Skeletal muscle satellite cell (primary cell): ENCODE data around the gene TNIK.
"Not testable (repeated sequence)": the region's sequence is repeated elsewhere in the genome, so short reads cannot be mapped to it uniquely, and the experiment has no call there.

Experiments used
- H3K27me3 ChIP-seq: 2 replicates; pipeline ENCODE4 v1.7.0; 2013; ENCODE audit warnings: low read length; ENCODE audit not compliant: control insufficient read depth, insufficient read depth
- H3K36me3 ChIP-seq: 2 replicates; pipeline ENCODE4 v1.7.0; 2013; ENCODE audit warnings: mild to moderate bottlenecking, control low read depth, low read length; ENCODE audit not compliant: insufficient read depth
- H3K4me1 ChIP-seq: 2 replicates; pipeline ENCODE4 v1.7.0; 2013; ENCODE audit warnings: low read length; ENCODE audit not compliant: control insufficient read depth, insufficient read depth
- H3K4me2 ChIP-seq: 2 replicates; pipeline ENCODE4 v1.7.0; 2013; ENCODE audit warnings: mild to moderate bottlenecking, low read length
- H3K4me3 ChIP-seq: 2 replicates; pipeline ENCODE4 v1.7.0; 2013; ENCODE audit warnings: low read length
- H3K9ac ChIP-seq: 2 replicates; pipeline ENCODE4 v1.7.0; 2013; ENCODE audit warnings: mild to moderate bottlenecking, low read depth, low read length, moderate library complexity
- H3K9me3 ChIP-seq: replicated peaks from 2 replicates; pipeline ENCODE4 v1.7.0; 2013; ENCODE audit warnings: mild to moderate bottlenecking, control low read depth, low read length

TNIK gene

GRCh38 chr3:171430530-171430929, 29.7 kb downstream of the TNIK start:
- Histone ChIP-seq H3K9me3 (no peaks in the 10 kb centered on the region), H3K4me2 (no peak overlapping the region), H3K36me3 (no peaks in the 10 kb centered on the region), H3K4me3 (no peak overlapping the region), H3K27me3 (peaks cover 17% of the 10 kb centered on the region), H3K4me1 (no peaks in the 10 kb centered on the region), H3K9ac (no peak overlapping the region)

- Histone ChIP-seq H3K9ac (no peak overlapping the region), H3K4me2 (no peak overlapping the region), H3K4me3 (no peak overlapping the region), H3K9me3 (no peaks in the 10 kb centered on the region), H3K27me3 (peaks cover 17% of the 10 kb centered on the region), H3K4me1 (no peaks in the 10 kb centered on the region), H3K36me3 (no peaks in the 10 kb centered on the region)
These were observed 30.6 kb downstream of the TNIK start for GRCh38 chr3:171429635-171430034.

- Histone ChIP-seq H3K4me1 (no peaks in the 10 kb centered on the region), H3K4me2 (no peak overlapping the region), H3K4me3 (no peak overlapping the region), H3K9me3 (no peaks in the 10 kb centered on the region), H3K27me3 (peaks cover 17% of the 10 kb centered on the region), H3K36me3 (no peaks in the 10 kb centered on the region), H3K9ac (no peak overlapping the region)
These were observed 31.3 kb downstream of the TNIK start for GRCh38 chr3:171428892-171429291.

GRCh38 chr3:171428321-171428787, 31.9 kb downstream of the TNIK start:
- Histone ChIP-seq H3K27me3 (peaks cover 17% of the 10 kb centered on the region), H3K4me3 (no peak overlapping the region)

GRCh38 chr3:171427771-171428320, 32.4 kb downstream of the TNIK start:
- Histone ChIP-seq H3K9me3 (no peaks in the 10 kb centered on the region), H3K27me3 (peaks cover 17% of the 10 kb centered on the region), H3K4me3 (no peak overlapping the region), H3K4me1 (no peaks in the 10 kb centered on the region), H3K4me2 (no peak overlapping the region), H3K9ac (no peak overlapping the region), H3K36me3 (no peaks in the 10 kb centered on the region)

More at GRCh38 chr3:171428321-171428787, 31.9 kb downstream of the TNIK start:
- Histone ChIP-seq H3K4me2 (no peak overlapping the region), H3K9ac (no peak overlapping the region), H3K4me1 (no peaks in the 10 kb centered on the region), H3K9me3 (no peaks in the 10 kb centered on the region), H3K36me3 (no peaks in the 10 kb centered on the region)

- H3K27me3 ChIP-seq, H3K9me3 ChIP-seq, H3K4me2 ChIP-seq, H3K9ac ChIP-seq, H3K4me1 ChIP-seq, H3K4me3 ChIP-seq, H3K36me3 ChIP-seq: not testable (repeated sequence)
These were observed 36.1 kb downstream of the TNIK start for GRCh38 chr3:171424063-171424462.

- H3K4me3 ChIP-seq, H3K4me2 ChIP-seq, H3K36me3 ChIP-seq, H3K9ac ChIP-seq, H3K27me3 ChIP-seq, H3K4me1 ChIP-seq, H3K9me3 ChIP-seq: not testable (repeated sequence)
These were observed 37.4 kb downstream of the TNIK start for GRCh38 chr3:171422855-171423254.

GRCh38 chr3:171420667-171421066, 39.5 kb downstream of the TNIK start:
- Histone ChIP-seq H3K9me3 (no peaks in the 10 kb centered on the region), H3K4me3 (no peak overlapping the region), H3K4me1 (no peaks in the 10 kb centered on the region), H3K9ac (no peak overlapping the region), H3K27me3 (no peaks in the 10 kb centered on the region), H3K36me3 (no peaks in the 10 kb centered on the region), H3K4me2 (no peak overlapping the region)

GRCh38 chr3:171419457-171419856, 40.7 kb downstream of the TNIK start:
- Histone ChIP-seq H3K36me3 (no peaks in the 10 kb centered on the region), H3K4me1 (no peaks in the 10 kb centered on the region), H3K9ac (no peak overlapping the region), H3K4me3 (no peak overlapping the region), H3K4me2 (no peak overlapping the region), H3K9me3 (no peaks in the 10 kb centered on the region), H3K27me3 (no peaks in the 10 kb centered on the region)

GRCh38 chr3:171417813-171418212, 42.4 kb downstream of the TNIK start:
- Histone ChIP-seq H3K9ac (no peak overlapping the region), H3K36me3 (no peaks in the 10 kb centered on the region), H3K9me3 (no peaks in the 10 kb centered on the region), H3K27me3 (no peaks in the 10 kb centered on the region), H3K4me1 (no peaks in the 10 kb centered on the region), H3K4me3 (no peak overlapping the region), H3K4me2 (no peak overlapping the region)

GRCh38 chr3:171417137-171417536, 43.1 kb downstream of the TNIK start:
- H3K9me3 ChIP-seq: no peaks in the 10 kb centered on the region
- H3K27me3 ChIP-seq: no peaks in the 10 kb centered on the region
- H3K4me2 ChIP-seq: no peak overlapping the region
- H3K4me3 ChIP-seq: no peak overlapping the region
- H3K9ac ChIP-seq: no peak overlapping the region
- no peaks in the 10 kb centered on the region for H3K4me1 ChIP-seq
- no peaks in the 10 kb centered on the region for H3K36me3 ChIP-seq

GRCh38 chr3:171416666-171417065, 43.5 kb downstream of the TNIK start:
- no peaks in the 10 kb centered on the region for H3K4me1 ChIP-seq
- no peak overlapping the region for H3K9ac ChIP-seq

More at GRCh38 chr3:171416666-171417065, 43.5 kb downstream of the TNIK start:
- H3K4me2 ChIP-seq: no peak overlapping the region
- H3K4me3 ChIP-seq: no peak overlapping the region
- no peaks in the 10 kb centered on the region for H3K9me3 ChIP-seq
- peaks cover 2% of the 10 kb centered on the region for H3K27me3 ChIP-seq
- no peaks in the 10 kb centered on the region for H3K36me3 ChIP-seq
